HG03342 (cell line): Measurements from ENCODE around the gene PDS5A.
A peak's percentile ranks its signal among the peaks of the same experiment; 100 is the strongest.
"Not testable (repeated sequence)": the region's sequence is repeated elsewhere in the genome, so short reads cannot be mapped to it uniquely, and the experiment has no call there.

ENCODE experiments used
- ATAC-seq: cut with Tn5 transposase; IDR thresholded peaks from one replicate; pipeline ENCODE4 v1.9.1; 2021; ENCODE audit warnings: mild to moderate bottlenecking, moderate library complexity; ENCODE audit not compliant: unreplicated experiment

The PDS5A gene

GRCh38 chr4:39970671-39971640 lies 6.8 kb downstream of the PDS5A start:
- peak; percentile 79 for ATAC-seq

DNA sequence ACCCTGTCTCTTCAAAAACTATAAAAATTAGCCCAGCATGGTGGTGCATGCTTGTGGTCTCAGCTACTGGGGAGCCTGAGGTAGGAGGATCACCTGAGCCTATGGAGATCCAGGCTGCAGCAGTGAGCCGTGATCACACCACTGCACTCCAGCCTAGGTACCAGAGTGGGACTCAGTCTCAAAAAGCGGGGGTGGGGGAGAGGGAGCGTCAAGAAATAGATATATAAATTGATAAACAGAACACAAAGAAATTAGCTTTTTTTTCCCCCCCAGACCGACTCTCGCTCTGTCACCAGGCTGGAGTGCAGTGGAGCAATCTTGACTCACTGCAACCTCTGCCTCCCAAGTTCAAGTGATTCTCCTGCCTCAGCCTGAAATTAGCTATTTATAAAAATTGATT lies 14.1 kb downstream of the PDS5A start:
- no peak for ATAC-seq

DNA sequence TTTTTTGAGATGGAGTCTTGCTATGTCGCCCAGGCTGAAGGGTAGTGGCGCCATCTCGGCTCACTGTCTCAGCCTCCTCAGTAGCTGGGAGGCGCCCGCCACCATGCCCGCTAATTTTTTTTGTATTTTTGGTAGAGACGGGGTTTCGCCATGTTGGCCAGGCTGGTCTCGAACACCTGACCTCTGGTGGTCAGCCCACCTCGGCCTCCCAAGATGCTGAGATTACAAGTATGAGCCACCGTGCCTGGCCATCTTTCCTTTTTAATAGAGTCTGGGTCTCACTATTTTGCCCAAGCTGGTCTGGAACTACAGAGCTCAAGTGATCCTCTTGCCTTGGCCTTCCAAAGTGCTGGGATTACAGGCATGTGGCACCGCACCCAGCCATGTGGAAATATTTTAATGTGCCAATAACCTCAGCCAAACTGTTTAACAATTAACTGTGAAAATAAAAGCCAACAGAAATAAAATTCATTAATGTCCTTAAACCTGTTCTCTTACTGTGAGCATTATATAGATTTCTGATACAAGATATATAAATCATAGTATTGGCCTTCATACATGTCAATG lies 16.3 kb downstream of the PDS5A start:
- ATAC-seq, result no peak

GRCh38 chr4:39950861-39951481 lies 26.7 kb downstream of the PDS5A start:
- no peak for ATAC-seq

GRCh38 chr4:39947963-39948362 lies 29.7 kb downstream of the PDS5A start:
- no peak for ATAC-seq

GRCh38 chr4:39947417-39947816 lies 30.3 kb downstream of the PDS5A start:
- ATAC-seq, result no peak

DNA sequence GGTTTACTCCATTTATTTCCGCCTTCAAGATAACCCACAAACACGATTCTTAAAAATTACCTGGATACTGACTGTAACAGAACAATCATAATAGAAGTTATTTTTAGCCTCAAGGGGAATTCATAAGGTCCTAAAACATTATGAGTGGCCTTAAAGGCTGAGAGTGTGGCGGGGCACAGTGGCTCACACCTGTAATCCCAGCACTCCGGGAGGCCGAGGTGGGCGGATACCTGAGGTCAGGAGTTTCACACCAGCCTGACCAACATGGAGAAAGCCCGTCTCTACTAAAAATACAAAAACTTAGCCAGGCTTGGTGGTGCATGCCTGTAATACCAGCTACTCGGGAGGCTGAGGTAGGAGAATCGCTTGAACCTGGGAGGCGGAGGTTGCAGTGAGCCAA lies 33.5 kb downstream of the PDS5A start:
- ATAC-seq, result not testable (repeated sequence)

DNA sequence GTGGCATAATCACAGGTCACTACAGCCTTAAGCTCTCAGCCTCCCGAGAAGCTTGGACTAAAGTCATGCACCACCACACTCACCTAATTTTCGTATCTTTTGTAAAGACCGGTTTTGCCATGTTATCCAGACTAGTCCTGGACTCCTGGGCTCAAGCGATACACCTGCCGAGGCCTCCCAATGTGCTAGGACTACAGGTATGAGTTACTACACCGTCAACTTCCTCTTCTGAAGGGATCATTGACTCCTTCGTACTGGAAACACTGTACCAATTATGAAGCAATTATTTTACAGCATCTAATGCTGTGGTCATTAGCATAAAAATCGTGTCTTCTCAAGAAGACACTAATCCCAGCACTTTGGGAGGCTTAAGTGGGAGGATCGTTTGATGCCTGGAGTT lies 35.2 kb downstream of the PDS5A start:
- no peak for ATAC-seq

GRCh38 chr4:39941682-39942217 lies 36.0 kb downstream of the PDS5A start:
- no peak for ATAC-seq

DNA sequence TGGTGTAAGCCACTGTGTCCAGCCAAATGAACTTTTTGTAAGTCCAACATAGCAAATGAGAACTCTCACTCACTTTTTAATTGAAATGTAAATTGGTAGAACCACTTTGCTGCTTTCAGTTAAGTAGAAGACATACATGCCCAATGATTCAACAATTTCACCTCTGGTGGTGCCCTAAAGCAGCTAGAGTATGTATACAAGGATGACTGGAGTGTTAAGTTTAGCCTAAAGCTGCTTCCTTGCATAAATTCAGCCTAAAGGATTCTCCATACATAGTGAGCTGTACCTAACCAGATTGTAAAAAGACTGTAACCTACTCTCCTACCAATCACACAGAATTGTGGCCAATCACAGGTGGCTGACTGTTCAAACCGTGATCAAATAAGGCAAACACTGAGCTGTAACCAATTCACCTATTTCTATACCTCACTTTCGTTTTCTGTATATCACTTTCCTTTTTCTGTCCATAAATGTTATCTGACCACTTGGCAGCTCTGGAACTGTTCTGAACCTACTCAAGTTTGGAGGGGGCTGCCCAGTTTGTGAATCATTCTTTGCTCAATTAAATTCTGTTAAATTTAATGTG lies 39.9 kb downstream of the PDS5A start:
- no peak for ATAC-seq

- ATAC-seq, result no peak
Measured at GRCh38 chr4:39936565-39937418, 40.9 kb downstream of the PDS5A start.

DNA sequence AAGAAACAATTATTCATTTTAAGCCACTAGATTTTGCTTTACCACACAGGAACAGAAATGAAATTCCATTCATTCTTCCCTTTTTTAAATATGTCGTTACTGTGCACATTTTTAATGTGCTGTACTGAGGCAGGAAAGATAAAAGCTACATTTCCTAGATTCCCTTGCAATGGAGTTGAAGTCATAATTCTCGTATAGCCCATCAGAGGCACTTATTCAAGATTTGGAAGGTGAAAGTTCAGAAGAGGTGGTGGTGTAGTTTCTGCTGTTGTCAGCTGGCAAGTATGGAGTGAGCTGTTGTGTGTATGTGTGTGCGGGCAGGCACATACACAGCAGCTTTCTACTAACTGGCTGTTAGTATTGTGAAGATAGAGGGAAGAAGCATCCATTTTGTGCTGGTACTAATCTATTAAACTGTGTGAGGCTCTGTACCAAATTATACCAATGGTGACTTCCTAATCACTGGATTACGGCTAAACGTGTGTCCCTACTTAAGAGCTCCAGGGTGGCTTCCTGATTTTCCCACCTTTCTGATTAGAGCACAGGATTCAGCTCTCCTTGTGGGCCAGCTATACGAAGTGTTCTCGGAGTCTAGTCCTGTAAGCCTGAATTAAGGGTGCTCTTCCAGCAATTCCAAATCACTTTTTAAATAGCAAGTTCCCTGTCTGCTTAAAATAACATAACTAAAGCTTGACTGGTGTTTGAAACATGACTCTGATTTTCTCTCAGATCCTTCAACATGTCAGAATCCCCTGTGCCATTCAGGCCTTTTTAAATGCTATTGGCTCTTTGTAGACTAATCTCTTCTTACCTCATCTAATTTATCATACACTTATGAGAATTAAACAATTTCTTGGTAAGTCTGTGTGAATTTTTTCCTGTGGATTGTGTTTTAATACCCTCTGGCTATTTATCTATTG lies 43.8 kb downstream of the PDS5A start:
- no peak for ATAC-seq

DNA sequence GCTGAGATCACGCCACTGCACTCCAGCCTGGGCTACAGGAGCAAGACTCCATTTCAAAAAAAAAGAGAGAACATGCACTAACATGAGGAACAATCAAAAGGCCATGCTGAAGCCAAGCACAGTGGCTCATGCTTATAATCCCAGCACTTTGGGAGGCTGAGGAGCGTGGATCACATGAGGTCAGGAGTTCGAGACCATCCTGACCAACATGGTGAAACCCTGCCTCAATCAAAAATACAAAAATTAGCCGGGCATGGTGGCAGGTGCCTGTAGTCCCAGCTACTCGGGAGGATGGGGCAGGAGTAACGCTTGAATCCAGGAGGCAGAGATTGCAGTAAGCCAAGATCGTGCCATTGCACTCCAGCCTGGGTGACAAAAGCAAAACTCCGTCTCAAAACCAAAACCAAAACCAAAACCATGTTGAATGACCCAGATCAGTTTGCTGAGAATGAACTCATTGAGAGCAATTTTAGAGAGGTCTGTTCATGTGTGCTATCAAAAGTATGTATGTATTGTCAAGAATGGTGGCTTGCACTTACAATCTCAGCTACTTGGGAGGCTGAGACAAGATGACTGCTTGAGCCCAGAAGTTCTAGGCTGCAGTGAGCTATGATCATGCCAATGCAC lies 44.8 kb downstream of the PDS5A start:
- no peak for ATAC-seq

DNA sequence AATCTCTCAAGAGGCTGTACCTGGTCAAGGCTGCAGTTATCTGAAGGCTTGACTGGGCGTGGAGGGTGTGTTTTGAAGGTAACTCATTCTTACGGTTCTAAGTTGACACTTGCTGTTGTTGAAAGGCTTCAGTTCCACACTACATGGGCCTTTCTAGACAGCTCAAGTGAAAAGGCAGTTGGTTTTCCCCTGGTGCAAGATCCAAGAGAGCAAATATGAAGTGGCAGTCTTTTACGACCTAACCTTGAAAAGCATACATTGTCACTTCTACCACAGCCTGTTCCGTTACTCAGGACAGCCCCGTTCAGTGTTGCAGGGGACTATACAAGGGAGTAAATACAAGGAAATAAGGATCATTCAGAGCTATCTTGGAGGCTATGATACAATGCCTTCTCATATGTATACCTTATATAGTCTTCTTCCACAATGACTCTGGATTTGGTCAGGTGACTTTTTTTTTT lies 46.2 kb downstream of the PDS5A start:
- no peak for ATAC-seq

GRCh38 chr4:39928538-39928937 lies 49.2 kb downstream of the PDS5A start:
- no peak for ATAC-seq

GRCh38 chr4:39924014-39924413 lies 53.7 kb downstream of the PDS5A start:
- ATAC-seq, result no peak

- no peak for ATAC-seq
Measured at GRCh38 chr4:39922399-39922798, 55.3 kb downstream of the PDS5A start.

- ATAC-seq, result no peak
Measured at GRCh38 chr4:39913471-39913870, 64.2 kb downstream of the PDS5A start.

GRCh38 chr4:39910064-39910463 lies 67.6 kb downstream of the PDS5A start:
- ATAC-seq, result no peak
